G401.6 (cell line): ENCODE data around the gene ELOA2.
"Not testable (repeated sequence)": the region's sequence is repeated elsewhere in the genome, so short reads cannot be mapped to it uniquely, and the experiment has no call there.

Source experiments
- FAIRE-seq: peaks from 2 replicates; lab custom pipeline; 2012; peaks lifted over from hg19 to GRCh38; lab: Jason Lieb, UNC

The ELOA2 gene

GRCh38 chr18:47020757-47021156 is 14.7 kb downstream of the ELOA2 start:
- not testable (repeated sequence) for FAIRE-seq

DNA sequence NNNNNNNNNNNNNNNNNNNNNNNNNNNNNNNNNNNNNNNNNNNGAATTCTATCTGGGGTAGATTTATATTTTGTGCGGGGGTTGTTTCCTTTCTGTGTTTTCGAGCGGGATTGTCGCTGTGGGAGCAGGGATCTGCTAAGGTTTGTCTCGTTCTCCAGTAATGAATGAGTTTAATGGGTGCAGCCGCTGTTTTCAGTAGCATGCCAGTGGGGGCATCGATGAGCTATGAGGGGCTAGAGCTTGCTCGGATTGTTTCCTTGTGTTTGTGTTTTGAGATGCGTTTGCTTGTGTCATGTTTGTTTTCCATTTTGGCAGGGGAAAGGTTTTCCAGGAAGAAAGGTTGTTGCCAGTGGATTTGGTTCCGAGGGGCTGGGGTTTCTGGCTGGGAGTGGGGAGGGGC is 15.6 kb downstream of the ELOA2 start:
- FAIRE-seq: not testable (repeated sequence)
